Measurements from ENCODE around the gene SLC26A11.

- TF ChIP-seq CTCF (IDR thresholded peaks at IDR 0.05; ENCODE audit: insufficient read depth, low read length), result no peak
- no peak for TF ChIP-seq GABPA (IDR thresholded peaks at IDR 0.05; ENCODE audit: low read depth)
- TF ChIP-seq REST (IDR thresholded peaks at IDR 0.05; ENCODE audit: insufficient replicate concordance, low read depth), result no peak
- no peak for TF ChIP-seq POLR2AphosphoS5 (IDR thresholded peaks at IDR 0.05; ENCODE audit: low read depth)
- no peak for TF ChIP-seq SPI1 (IDR thresholded peaks at IDR 0.05; ENCODE audit: borderline replicate concordance, low read depth)
Measured at GRCh38 chr17:80180192-80180591, 40.0 kb upstream of the SLC26A11 start.
